ENCODE results near the gene RNF220.

RNF220 gene

DNA sequence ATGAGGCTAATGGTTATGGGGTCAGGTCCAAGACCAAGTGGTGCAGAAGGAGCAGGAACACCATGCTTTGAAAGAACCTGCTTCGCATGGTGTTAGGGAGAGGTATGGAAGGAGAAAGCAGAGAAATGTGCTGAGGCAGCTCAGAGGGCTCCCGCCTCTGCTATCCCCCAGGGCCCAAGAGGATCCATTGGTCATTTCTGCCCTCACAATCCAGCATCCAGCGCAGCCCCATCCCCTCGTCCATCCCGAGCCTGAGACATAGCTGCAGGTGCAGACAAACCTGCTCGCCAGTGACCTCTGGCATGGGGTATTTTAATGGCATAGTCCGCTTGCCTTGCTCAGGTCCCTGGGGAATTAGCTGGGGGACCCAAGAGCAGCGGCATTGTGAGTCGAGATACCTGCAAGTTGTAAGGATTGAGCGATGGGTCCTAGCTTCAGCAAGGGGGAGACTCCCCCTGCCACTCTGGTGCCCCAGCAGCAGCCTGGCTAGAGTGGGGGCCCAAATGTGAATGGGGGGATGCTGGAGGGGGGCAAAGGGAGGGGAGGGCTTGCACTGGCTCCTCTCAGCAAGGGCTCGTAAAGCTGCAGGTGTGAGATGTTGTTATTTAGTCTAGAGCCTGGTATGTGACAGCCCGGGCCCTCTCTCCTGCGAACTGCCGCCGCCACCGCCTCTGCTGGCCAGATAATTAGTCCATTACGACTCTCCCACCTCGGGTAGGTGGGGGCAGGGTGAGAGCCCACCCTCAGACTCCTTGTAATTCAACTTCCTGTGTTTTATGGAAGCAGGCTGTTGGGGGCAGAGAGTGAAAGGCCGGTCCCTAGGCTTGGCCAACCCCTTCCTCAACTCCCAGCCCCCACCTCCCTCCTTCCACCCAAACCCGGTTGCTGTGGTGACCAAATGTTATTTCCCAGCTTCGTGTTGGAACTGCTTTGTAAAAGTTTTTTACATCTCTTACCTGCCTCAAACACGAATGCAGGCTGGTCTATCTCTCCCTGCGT, 118.8 kb downstream of the RNF220 start:
- DNase-seq (ENCODE audit: low read depth) = no peak

DNA sequence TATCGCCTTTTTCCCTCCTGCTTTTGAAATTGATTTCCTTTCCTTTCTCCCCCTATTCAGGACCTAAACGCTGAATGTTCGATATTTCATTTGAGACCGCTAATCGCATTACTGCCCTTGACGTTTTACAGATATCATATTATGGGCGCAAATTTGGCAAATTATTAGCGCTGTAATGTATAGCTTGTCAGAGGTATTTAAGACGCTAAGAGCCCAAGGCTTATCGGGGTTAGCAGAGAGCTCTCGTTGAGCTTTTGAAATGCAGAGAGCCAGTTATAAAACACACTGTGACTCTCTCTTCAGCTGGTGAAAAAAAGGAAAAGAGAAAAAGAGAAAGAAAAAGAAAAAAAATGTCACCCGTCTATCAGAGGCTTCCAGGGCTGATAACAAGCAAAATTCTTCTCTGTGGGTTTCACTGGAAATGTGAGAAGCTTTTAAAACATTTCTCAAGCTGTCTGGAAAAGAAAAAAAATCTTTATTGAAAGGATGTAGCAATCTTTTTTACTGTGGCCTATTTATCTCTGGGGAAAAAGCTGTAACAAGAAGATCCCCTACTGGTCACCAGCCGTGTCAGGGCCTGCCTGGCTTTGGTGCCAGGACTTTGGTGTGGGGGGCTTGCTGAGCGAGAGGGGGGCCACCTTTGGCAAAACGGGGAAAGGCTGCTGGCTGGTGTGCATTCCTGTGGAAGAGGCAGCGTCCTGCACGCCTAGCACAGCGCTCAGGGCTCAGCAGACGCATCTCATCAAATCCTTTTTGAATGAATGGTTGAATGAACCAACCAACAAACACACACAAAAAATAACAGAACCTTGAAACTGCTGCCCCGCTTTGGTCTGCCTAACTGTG, 119.8 kb downstream of the RNF220 start:
- DNase-seq (ENCODE audit: low read depth) = no peak

DNA sequence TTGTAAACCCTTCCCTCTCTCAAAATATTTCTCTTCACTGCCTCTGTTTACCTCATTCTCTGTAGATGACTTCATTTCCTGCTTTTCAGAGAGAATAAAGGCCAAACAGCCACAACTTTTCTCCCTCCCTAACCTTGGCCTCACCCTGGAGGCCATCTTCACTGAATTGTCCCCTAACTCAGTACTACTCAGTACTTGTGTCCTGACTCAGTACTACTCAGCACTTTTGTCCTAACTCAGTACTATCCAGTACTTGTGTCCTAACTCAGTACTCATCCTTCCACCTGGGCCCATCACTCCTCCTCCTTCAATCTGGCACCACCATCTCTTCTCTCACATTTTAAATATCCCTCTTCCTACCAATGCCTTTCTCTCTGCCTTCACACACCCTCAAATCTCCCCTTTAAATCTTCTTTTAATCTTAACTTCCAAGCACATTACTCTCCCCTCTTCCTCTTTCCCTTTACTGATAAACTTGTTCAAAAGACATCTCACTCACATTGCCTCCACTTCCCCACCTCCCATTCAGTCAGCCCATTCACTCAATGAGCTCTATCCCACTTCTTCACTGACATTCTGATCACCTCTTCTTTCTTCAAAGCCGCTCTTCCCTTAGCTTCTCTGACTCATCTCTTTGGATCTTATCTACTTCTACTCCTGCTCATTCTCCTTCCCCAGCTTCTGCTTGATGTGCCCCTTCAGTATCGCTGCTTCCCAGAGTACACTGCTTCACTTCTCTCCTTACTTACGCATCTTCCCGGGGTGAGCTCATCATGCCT, 121.4 kb downstream of the RNF220 start:
- DNase-seq (ENCODE audit: low read depth) = no peak

DNA sequence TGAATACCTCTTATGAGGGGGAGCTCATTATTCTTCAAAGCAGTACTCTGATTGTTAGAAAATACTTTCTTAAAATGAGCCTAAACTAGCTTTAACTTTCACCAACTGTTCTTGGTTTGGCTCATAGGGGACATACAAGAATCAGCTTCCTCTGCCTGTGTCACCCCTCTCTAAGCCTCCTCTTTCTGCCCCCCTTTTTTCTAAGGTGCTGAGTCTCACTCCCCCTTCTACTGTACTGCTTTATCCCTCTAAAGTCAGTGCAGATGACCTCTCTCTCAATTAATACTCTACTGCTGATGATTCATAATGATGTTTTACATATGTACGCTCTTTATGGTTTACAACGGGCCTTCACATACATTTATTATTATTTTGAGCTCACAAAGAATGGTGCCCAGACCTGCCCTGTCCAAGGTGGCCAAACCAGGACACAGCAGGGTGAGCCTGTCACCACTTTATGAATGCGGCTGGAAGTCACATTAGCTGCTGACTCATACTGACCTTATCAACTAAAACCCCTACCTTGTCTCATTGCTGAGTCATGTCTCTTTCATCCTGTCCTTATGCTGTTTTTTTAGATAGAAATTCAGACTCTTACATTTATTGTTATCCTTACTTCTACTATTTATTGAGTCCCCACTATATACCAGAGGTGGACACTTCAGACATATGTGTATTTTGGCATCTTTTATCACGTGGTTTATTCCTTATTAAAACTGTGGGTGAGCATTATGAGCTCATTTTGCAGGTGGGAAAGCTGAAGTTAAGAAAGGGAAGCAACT, 126.9 kb downstream of the RNF220 start:
- no peak for DNase-seq (ENCODE audit: low read depth)

DNA sequence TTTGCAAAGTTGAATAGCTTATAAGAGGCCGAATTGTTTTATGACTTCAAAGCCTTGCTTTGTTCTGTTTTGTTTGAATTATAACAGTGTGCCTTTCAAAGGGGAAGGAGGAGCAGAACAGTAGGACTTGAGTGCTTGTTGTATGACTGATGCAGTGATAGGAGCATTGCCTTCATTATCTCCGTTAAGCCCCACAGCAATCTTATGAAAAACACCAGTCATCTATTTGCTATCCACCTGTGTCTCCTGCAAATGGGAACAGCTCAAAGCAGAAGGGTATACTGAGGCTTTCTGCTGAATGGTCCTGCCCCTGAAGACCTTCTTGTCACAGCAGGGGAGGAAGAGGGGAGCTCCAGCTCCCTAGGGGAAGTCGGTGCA, 127.5 kb downstream of the RNF220 start:
- no peak for DNase-seq (ENCODE audit: low read depth)

DNA sequence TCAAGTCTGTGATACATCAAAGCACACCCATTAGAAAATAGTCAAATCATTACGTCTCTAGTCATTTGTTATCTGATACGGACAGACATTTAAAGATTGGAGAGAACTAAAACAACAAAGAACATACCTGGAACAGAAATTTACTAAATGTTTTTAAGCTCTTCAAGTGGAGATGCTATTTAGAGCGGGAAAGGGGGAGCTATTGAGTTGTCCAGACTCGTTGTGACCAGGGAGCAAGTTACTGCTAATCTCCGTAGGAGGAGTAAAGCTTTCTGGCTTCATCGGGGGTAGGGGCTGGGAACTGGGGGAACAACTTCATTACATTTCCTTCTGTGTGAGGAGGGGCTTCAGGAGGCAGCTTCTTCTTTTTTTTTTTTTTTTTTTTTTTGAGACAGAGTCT, 129.7 kb downstream of the RNF220 start:
- no peak for DNase-seq (ENCODE audit: low read depth)

DNA sequence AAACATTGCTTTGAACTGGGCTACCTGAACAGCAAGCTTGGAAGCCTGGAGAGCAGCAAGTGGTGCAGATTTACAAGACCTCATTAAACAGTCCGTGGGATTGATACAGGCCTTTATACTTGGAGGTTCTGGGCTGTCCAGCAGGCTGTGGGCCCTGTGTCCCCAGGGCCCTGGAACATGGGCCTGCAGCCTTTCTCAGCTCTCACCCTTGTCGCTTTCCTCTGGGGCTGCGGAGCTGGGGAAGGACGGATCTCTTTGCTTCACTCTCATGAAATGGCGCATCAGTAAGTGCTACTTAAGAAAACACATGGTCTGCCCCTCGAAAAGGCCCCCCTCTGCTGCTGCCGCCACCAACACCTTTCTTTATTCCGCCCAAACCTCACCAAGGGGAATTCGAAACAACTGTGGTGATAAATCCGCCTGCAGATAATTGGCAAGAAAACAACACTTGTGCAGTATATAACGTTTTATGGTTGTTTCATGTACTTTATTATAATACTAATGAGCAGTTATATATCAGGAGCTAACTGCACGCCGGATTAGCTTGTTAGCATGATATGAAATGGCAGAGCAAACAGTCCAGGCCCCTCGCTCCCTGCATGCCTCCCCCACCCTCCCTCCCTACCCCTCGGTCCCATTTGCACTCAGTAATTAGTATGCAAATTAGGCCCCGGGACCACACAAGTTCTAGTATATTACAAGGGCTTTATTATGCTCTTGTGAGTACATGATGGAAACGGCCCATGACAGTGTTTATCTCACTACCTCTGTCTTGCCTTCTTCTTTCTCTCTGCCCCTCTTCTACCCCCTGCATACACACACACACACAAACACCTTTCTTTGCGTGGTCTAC, 131.5 kb downstream of the RNF220 start:
- DNase-seq (ENCODE audit: low read depth) = no peak

DNA sequence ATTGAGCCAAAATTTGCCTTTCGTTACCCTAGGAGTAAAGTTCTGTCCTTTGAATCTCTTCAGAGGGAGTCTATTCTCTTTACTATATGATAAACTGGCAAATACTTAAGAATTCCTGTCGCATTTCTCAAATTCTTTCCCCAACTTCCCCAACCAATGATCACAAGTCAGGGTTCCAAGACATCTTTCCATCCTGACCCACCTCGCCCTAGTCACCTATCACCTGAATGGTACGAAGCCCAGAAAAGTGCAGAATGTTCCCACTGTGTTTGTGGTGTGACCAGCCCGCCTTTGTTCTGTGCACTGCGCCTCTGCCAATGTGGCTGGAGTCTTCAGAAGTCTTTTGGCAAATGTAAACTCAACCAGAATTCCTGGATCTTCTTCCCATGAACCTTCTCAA, 132.5 kb downstream of the RNF220 start:
- no peak for DNase-seq (ENCODE audit: low read depth)

DNA sequence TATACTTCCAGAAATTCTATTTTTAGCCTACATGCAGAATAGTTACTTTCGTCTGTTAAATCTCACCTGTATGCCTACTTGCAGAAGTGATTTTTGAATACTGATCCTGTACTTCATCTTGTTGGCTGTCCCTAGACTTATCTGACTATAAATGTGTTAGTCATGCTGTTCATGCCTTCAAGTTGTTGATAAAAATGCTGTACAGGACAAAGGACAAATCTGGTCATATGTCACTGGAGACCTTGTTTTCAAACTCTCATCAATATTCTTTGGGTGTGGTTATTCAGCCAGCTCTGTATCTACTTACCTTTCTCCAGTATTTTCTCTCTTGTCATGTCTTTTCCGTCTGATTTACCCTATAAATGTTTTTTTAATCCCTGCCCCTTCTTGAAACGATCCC, 132.9 kb downstream of the RNF220 start:
- DNase-seq (ENCODE audit: low read depth) = no peak

DNA sequence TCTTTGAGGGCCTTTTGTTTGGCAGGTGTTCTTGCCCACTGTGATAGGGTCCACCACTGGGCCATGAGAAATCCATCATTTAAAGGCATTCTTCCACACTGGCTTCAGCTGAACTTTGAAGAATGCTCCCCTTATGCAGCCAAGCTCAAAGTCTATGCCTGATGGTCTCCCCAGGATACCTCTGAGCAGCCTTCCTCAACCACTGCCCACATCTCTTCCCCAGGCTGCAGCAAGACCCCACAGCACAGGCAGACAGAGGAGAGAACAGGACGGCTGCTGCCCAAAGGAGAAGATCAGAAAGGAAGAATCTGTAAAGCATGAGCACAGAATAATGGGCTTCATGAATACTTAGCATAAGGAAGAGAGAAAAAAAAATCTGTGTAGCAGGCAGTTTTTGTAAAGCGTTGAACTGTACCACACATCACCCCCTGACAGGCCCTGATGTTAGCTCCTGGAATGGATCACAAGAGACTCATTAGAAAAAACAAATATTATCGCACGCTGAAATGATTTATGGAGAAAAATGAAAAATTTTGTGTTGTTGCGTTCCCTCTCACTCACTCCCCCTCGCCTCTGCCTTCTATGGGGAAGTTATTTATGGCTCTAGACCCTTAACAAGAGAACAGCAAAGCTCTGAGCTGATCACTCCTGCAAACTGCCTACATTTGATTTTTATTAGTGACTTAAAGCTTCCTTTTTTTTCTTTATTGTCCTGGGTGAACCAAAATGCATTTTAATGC, 135.1 kb downstream of the RNF220 start:
- no peak for DNase-seq (ENCODE audit: low read depth)

DNA sequence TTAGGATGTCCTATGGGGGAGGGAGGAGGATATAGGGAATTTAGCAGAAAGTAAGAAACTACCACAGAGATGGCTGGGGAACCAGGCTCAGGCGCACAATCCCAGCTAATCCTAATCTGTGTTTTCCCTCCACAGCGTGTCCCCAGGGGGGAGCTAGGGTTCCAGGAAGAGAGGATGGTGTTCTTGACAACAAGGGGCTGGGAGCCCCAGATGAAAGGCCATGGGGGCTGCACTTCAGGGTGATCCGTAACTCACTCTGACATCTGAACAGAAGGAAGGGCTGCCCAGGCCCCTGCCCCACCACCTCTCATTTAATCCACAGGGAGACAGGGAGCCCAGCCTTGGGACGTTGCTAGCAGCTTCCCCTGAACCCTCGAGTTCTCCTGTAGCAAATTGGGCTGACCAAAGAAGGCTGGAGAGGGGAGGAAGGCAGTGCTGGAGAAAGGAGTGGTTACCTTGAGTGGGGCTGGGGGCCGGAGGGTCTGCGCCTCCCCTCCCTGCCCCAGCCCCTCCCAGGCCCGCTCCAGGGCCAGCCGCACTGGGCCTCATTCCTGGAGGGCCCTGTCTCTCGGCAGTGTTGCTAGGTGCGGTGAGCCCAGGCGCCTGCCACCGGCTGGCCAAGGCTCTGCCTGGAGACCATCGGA, 137.5 kb downstream of the RNF220 start:
- DNase-seq (ENCODE audit: low read depth) = no peak

DNA sequence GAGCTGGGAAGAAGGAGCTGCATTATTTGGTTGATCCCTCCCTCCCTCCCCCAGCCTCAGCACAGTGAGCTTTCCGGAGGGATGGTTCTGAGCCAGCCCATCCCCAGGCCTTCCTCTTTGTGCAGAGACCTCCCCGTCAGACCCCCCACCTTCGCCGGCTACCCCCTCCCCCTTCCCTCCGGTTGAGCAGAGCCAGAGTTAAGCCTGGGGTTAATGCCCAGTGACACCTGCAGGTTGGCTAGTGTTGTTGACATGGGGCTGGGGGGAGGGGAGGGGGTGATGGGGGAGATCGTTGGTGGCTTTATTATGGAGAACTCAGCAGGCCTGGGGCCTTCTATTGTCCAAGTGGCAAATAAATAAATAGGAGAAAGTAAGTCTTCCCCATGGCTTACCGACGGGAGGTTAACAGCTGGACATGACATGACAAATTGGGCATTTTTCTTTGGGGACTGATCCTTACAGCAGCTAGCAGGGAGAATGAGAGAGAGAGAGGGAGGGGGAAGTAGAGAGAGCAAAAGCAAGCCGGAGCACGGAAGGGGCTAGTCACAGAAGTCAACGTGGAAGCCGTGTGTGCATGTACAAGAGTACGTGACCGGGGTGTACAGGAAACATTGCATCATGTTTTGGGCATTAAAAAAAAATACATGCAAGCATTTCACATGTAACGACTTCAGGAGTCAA, 138.1 kb downstream of the RNF220 start:
- DNase-seq (ENCODE audit: low read depth) = no peak

DNA sequence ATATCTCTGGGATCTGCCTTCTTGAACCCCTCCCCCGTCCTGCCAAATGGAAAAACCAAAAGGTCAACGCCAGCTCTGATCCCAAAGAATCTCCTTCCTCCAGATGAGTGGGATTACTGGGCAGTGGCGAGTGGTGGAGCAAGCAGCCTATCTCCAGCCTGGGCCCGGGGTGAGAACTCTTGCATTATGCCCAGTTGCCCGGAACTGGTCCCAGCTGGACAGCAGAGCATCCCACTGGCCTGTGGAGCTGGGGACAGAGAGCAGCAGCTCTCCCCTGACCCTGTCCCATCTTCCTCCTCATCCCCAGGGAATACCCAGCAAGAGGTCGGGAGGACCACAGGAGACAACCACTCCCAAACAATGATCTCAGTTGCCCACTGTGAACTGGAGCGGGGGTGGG, 138.7 kb downstream of the RNF220 start:
- DNase-seq (ENCODE audit: low read depth) = no peak

DNA sequence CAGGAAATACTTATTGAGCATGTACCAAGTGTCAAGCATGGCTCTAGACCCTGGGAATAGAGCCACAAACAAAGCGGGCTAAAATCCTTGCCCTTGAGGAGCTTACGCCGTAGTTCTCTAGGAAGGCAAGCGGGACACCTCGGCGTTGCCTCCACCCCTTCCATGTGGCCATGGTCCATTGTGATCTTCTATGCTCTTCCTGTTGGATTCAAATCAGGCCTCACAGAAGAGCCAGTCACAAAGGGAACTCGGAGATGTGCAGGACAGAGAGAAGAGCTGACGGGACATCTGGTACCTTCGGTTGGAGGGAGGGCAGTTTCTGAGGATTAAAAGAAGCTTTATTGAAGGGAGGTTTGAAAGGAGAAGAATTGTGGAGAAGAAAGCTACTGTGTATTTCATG, 139.9 kb downstream of the RNF220 start:
- no peak for DNase-seq (ENCODE audit: low read depth)

DNA sequence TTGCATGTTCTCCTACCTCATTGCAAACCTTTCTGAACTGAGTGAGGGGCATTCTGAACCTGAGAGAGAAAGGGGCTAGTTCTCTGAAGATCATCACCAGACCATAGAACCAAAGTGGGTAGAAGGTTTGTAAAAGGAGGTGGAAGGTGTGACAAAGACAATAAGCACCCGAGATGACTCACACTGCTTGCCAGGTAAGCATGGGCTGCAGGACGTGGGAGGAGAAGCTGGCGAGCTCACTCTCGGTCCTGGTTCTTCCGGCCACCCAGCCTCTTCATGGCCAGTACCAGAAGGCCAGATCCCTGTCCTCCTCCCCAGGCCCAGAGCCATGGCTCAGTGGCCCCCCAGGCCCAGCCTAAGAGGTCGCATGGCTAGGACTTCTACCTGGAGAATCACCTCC, 140.9 kb downstream of the RNF220 start:
- no peak for DNase-seq (ENCODE audit: low read depth)

DNA sequence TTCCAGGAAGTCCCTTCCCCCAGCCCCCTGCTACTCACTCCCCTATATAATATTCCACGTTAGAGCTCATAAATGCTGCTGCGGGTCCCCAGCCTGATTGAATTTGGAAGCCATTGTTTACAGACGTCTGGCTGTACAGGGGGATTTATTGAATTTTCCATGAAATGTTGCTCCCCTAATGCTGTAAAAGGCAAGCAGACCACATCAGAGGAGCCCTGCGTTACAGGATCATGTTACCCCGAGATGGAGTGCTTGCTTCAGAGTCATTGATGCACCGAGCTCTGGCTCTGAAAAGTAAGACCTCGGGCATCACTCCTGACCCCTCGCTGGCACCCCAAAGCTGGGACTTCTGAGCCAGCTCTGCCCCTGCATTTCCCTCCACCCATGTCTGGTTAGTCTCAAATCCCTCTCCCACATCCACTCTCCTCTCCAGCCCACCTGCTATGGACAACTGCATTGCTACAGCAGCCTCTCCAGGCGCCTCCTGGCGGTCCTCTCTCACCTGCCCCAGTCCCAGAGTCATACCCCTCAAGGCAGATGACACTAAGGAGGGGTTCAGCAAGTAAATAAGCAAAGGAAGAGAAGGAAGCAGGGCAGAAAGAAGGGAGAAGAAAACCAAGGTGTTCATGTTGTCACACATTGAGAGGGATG, 141.5 kb downstream of the RNF220 start:
- no peak for DNase-seq (ENCODE audit: low read depth)

DNA sequence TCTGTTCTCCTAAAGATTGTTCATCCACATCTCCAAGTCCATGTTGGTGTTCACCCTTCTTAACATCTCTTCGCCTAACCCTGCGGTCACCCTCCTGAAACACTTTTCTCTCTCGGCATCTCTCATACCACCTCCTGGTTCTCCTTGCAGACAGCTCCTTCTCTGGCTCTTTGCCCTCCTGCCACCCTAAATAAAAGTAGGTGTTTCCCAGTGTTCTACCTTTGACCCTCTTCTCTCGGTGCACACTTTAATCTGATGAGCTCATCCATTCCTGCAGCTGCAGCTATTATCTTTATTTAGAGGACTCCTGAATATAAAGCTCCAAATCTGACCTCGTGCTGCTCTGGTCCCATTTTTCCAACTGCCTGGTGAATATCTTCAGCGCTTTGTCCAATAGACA, 142.3 kb downstream of the RNF220 start:
- DNase-seq (ENCODE audit: low read depth) = no peak

DNA sequence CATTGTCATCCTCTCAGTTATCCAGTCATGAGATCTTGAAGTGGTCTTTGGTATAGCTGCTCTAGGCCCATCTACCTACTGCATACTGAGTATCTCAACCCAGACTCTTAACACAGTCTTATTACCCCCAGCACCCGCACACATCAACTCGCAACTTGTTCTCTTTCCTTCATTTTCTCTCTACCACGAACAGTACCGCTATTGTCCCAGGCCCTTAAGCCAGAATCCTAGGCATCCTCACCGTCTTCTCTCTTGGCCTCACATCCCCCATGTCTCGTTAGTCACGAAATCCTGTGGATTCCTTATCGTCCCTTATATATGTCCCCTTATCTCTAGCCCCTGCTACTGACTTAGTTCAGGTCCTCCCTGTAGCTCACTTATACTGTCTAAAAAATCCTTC, 142.8 kb downstream of the RNF220 start:
- no peak for DNase-seq (ENCODE audit: low read depth)
